Mesodermal cell (in vitro differentiated cells): ENCODE data around the gene SFT2D1.

Experiments
- H3K27ac ChIP-seq: 2 replicates; pipeline ENCODE4 v1.7.0; 2013; ENCODE audit warnings: mild to moderate bottlenecking, low read depth, low read length, moderate library complexity; ENCODE audit not compliant: severe bottlenecking
- H3K36me3 ChIP-seq: 2 replicates; pipeline ENCODE4 v1.7.1; 2013; ENCODE audit warnings: mild to moderate bottlenecking, low read length, moderate library complexity; ENCODE audit not compliant: control insufficient read depth, insufficient read depth
- H3K4me1 ChIP-seq: one replicate; pipeline ENCODE4 v1.7.1; 2013; ENCODE audit warnings: mild to moderate bottlenecking, low read length; ENCODE audit not compliant: insufficient read depth, control insufficient read depth, poor library complexity, severe bottlenecking
- H3K4me3 ChIP-seq: 2 replicates; pipeline ENCODE4 v1.7.0; 2013; ENCODE audit warnings: low read length, control low read depth, mild to moderate bottlenecking; ENCODE audit not compliant: insufficient read depth, poor library complexity, severe bottlenecking; ENCODE audit errors: extremely low read depth
- H3K9me3 ChIP-seq: 2 replicates; pipeline ENCODE4 v1.7.1; 2013; ENCODE audit warnings: mild to moderate bottlenecking, low read length, moderate library complexity; ENCODE audit not compliant: control insufficient read depth
- WGBS, 2 experiments: methylation state at CpG; one replicate each; pipeline ENCODE4 v1.1.5; 2013; ENCODE audit warnings: missing lambda C conversion rate in 2 of 2; ENCODE audit not compliant: insufficient coverage in 2 of 2; 5-methylcytosine and 5-hydroxymethylcytosine counted together

Gene SFT2D1

GRCh38 chr6:166275714-166276166, 66.6 kb downstream of the SFT2D1 start:
- 6 to 8% methylated on average over 19 to 20 of the region's 21 CpGs for WGBS, 2 experiments
- Histone ChIP-seq H3K4me1 (no peaks in the 10 kb centered on the region), H3K9me3 (no peaks in the 10 kb centered on the region), H3K4me3 (no peak overlapping the region), H3K27ac (no peak overlapping the region), H3K36me3 (no peaks in the 10 kb centered on the region)

DNA sequence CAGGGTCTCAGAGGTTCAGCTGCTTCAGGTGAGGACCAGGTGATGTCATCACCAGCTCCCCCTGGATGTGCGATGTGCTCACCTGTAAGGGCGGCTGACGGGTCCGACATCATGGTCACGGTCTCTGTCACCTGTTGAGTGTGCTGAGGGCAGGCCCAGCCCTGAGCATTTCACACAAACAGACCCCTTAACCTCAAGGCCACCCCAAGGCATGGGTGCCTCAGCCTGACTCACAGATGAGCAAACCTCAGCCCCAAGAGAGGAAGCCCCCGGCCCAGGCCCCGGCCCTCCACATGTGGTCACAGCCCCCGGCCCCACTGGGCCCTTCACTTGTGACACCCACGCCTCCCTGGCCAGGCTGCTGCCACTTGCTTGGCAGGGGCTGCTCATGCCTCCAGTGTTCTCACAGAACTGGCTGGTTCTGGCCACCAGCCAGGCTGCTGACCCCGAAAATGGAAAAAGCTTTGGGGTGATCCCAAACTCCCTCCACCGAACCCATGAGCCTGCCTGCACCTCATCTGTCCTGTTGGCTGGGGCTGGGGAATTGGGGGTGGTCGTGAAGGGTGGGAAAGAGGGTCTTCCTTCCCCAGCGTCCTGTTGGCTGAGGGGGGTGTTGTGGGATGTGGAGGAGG, 67.5 kb downstream of the SFT2D1 start:
- H3K4me1 ChIP-seq, result no peaks in the 10 kb centered on the region
- no peak overlapping the region for H3K27ac ChIP-seq
- 87 to 91% methylated on average over 3 to 7 of the region's 13 CpGs for WGBS, 2 experiments
- H3K4me3 ChIP-seq, result no peak overlapping the region
- no peaks in the 10 kb centered on the region for H3K36me3 ChIP-seq
- H3K9me3 ChIP-seq, result no peaks in the 10 kb centered on the region

- H3K9me3 ChIP-seq, result no peaks in the 10 kb centered on the region
- H3K27ac ChIP-seq, result no peak overlapping the region
- WGBS, 2 experiments, result 87 to 100% methylated on average over 2 to 3 of the region's 4 CpGs
- no peaks in the 10 kb centered on the region for H3K4me1 ChIP-seq
- H3K4me3 ChIP-seq, result no peak overlapping the region
- H3K36me3 ChIP-seq, result no peaks in the 10 kb centered on the region
Observed at GRCh38 chr6:166274163-166274562, 68.2 kb downstream of the SFT2D1 start.

DNA sequence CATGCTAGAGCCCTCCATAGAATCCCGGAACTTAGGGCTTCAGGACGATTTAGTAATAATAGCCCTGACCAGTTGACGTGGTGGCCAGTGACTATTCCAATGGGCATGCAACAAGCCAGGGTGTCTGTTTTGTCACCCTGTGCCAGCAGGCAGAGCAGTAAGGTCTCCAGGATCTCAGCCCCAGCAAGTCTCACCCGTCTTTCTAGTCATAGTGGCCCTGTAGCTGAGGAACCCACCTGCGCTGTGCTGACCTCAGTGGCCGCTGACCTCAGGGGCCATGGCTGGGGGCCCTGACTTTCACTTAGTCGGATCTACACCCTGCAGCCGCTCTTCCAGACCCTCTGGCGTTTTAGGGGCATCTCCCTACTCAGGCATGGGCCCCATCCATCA, 71.0 kb downstream of the SFT2D1 start:
- H3K4me3 ChIP-seq, result no peak overlapping the region
- no peaks in the 10 kb centered on the region for H3K9me3 ChIP-seq
- H3K27ac ChIP-seq, result no peak overlapping the region
- no peaks in the 10 kb centered on the region for H3K36me3 ChIP-seq
- no peaks in the 10 kb centered on the region for H3K4me1 ChIP-seq
- 89 to 93% methylated on average over 9 of the region's 9 CpGs for WGBS, 2 experiments

DNA sequence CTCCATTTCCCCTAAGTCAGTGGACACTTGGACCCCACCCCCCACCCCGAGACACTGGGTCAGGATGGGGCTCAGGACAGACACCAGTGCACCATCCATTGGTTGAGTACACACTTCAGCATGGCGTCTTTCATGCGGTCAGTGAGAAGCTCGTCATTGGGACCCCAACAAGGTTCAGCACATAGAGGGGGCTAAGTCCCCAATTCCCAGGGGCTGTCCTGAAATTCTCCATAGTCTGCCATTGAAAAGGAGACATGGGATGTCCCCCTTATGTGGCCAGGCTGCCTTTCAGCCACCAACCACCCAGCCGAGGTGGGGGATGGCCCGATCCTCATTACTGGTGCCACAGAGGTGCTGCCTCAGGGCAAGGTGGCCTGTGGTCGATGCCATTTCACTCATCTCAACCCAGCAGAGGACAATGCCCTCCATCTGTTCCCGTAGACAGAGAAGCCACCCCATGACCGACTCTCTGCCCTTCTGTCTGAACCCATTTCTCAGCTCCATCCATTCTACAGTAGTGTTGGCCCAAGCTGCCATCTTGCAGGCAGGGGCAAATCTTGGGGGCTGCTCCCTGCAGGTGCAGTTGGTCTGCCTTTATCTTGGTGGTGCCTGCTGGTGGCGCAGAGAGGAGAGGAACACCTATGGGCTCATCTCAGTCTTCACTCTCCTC, 71.5 kb downstream of the SFT2D1 start:
- Histone ChIP-seq H3K9me3 (no peaks in the 10 kb centered on the region), H3K36me3 (no peaks in the 10 kb centered on the region), H3K4me3 (no peak overlapping the region), H3K27ac (no peak overlapping the region), H3K4me1 (no peaks in the 10 kb centered on the region)
- 94% methylated on average over 7 to 9 of the region's 10 CpGs for WGBS, 2 experiments
